Astrocyte (in vitro differentiated cells and primary cell): ENCODE results near the gene CPTP. TPM values are rescaled to one million over a fixed set of nuclear protein-coding genes. Genes with fewer than 3 reads are reported as not detected.

Source experiments
- DNase-seq: peaks from one replicate; pipeline ENCODE4 v3.0.0-alpha.2; 2010; ENCODE audit warnings: low read depth
- FAIRE-seq: peaks from 2 replicates; lab custom pipeline; 2011; peaks lifted over from hg19 to GRCh38; lab: Jason Lieb, UNC
- H2AFZ ChIP-seq: 2 replicates; pipeline ENCODE4 v1.6.0; 2012; ENCODE audit warnings: low read depth, low read length, inconsistent platforms
- H3K27ac ChIP-seq: 2 replicates; pipeline ENCODE4 v1.5.1; 2011; ENCODE audit warnings: low read depth, low read length, inconsistent platforms
- H3K27me3 ChIP-seq: 2 replicates; pipeline ENCODE4 v1.6.0; 2011; ENCODE audit warnings: low read length, inconsistent platforms; ENCODE audit not compliant: insufficient read depth
- H3K36me3 ChIP-seq: 2 replicates; pipeline ENCODE4 v1.5.1; 2011; ENCODE audit warnings: low read length, inconsistent platforms; ENCODE audit not compliant: insufficient read depth
- H3K4me1 ChIP-seq: 2 replicates; pipeline ENCODE4 v1.5.1; 2011; ENCODE audit warnings: low read length, inconsistent platforms; ENCODE audit not compliant: insufficient read depth
- H3K4me2 ChIP-seq: 2 replicates; pipeline ENCODE4 v1.6.0; 2012; ENCODE audit warnings: low read length, inconsistent platforms
- H3K4me3 ChIP-seq: 2 replicates; pipeline ENCODE4 v1.5.1; 2011; ENCODE audit warnings: low read depth, mild to moderate bottlenecking, low read length, inconsistent platforms; ENCODE audit not compliant: insufficient read depth
- H3K79me2 ChIP-seq: 2 replicates; pipeline ENCODE4 v1.6.0; 2012; ENCODE audit warnings: mild to moderate bottlenecking, low read length, inconsistent platforms; ENCODE audit not compliant: insufficient read depth
- H3K9ac ChIP-seq: 2 replicates; pipeline ENCODE4 v1.6.0; 2012; ENCODE audit warnings: mild to moderate bottlenecking, low read length, inconsistent platforms
- H3K9me3 ChIP-seq: 2 replicates; pipeline ENCODE4 v1.5.1; 2012; ENCODE audit warnings: low read depth, mild to moderate bottlenecking, low read length, inconsistent platforms; ENCODE audit not compliant: insufficient read depth
- H4K20me1 ChIP-seq: 2 replicates; pipeline ENCODE4 v1.6.0; 2012; ENCODE audit warnings: low read length, inconsistent platforms; ENCODE audit not compliant: insufficient read depth
- H3K27ac Mint-ChIP-seq: one replicate; pipeline ENCODE4 v1.8.0; 2021; ENCODE audit warnings: mild to moderate bottlenecking, mixed read lengths; ENCODE audit not compliant: unreplicated experiment
- H3K27me3 Mint-ChIP-seq: one replicate; pipeline ENCODE4 v1.8.0; 2021; ENCODE audit warnings: low read depth, mixed read lengths; ENCODE audit not compliant: unreplicated experiment
- H3K36me3 Mint-ChIP-seq: one replicate; pipeline ENCODE4 v1.8.0; 2021; ENCODE audit warnings: low read depth, mixed read lengths; ENCODE audit not compliant: unreplicated experiment
- H3K4me1 Mint-ChIP-seq: one replicate; pipeline ENCODE4 v1.8.0; 2021; ENCODE audit warnings: low read depth, mixed read lengths; ENCODE audit not compliant: unreplicated experiment
- H3K4me3 Mint-ChIP-seq: one replicate; pipeline ENCODE4 v1.8.0; 2021; ENCODE audit warnings: mild to moderate bottlenecking, moderate library complexity, mixed read lengths; ENCODE audit not compliant: unreplicated experiment
- H3K9me3 Mint-ChIP-seq: one replicate; pipeline ENCODE4 v1.8.0; 2021; ENCODE audit warnings: mild to moderate bottlenecking, mixed read lengths; ENCODE audit not compliant: unreplicated experiment
- EZH2 ChIP-seq: IDR thresholded peaks from 2 replicates; pipeline ENCODE4 v1.6.1; 2012; ENCODE audit warnings: mild to moderate bottlenecking, low read length, inconsistent platforms; ENCODE audit not compliant: insufficient read depth
- total RNA-seq: library from RNA; stranded (reverse); gene quantifications from 2 replicates; pipeline ENCODE4 v1.2.1, GENCODE V29; 2021
- TF ChIP-seq, protein P1 (sequence below): IDR thresholded peaks from 2 replicates; pipeline ENCODE4 v1.5.1; 2011; ENCODE audit warnings: low read depth, mild to moderate bottlenecking, inconsistent platforms, low read length, moderate library complexity; ENCODE audit not compliant: insufficient read depth

The CPTP gene
- total RNA-seq, 1 donor from 2014 or later = 28.5 TPM

DNA sequence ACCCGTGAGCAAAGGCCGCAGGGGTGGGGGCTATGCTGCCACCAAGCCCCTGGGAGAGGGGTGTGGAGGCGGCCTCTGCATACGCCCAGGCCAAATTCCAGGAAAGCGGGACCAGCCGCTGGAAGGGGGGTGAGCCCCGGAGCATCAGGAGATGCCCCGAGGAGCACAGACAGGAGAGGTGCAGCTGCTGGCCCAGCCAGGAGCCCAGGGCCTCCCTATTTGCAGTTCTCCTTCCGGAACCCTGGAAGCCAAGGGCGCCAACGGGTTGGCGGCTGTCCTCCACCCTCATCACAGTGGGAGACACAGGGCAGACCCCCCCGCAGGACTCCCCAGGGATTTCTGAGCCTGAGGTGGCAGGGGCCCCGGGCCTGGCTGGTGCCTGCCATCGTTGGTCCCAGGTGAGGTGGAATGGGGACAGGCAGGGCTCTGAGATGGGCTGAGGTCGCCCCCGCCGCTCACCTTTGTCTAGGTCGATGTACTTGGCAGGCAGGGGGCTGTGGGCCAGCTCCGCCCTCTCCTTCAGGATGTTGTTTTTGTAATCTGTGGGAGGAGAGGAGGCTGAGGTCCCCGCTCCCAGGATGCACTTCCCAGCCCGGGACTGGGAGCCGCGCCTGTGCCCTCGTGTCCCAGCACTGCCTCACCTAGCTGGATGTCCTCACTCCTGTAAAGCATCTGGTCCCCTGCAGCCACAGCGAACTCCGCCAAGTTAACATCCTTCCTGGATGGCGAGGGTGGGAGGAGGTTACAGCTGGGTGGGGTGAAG, 29.0 kb downstream of the CPTP start:
- TF ChIP-seq, protein P1, sequence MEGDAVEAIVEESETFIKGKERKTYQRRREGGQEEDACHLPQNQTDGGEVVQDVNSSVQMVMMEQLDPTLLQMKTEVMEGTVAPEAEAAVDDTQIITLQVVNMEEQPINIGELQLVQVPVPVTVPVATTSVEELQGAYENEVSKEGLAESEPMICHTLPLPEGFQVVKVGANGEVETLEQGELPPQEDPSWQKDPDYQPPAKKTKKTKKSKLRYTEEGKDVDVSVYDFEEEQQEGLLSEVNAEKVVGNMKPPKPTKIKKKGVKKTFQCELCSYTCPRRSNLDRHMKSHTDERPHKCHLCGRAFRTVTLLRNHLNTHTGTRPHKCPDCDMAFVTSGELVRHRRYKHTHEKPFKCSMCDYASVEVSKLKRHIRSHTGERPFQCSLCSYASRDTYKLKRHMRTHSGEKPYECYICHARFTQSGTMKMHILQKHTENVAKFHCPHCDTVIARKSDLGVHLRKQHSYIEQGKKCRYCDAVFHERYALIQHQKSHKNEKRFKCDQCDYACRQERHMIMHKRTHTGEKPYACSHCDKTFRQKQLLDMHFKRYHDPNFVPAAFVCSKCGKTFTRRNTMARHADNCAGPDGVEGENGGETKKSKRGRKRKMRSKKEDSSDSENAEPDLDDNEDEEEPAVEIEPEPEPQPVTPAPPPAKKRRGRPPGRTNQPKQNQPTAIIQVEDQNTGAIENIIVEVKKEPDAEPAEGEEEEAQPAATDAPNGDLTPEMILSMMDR = no peak
- TF ChIP-seq EZH2 = no peak
- H3K27me3 ChIP-seq = no peaks in the 10 kb centered on the region
- peaks cover 17% of the 10 kb centered on the region for H3K4me1 ChIP-seq
- H3K4me2 ChIP-seq = peak overlapping the region; percentile 22
- H3K4me3 Mint-ChIP-seq = no peak overlapping the region
- no peak for FAIRE-seq
- H3K9me3 Mint-ChIP-seq = no peaks in the 10 kb centered on the region
- H3K9ac ChIP-seq = no peak overlapping the region
- no peak overlapping the region for H2AFZ ChIP-seq
- no peak overlapping the region for H3K27ac Mint-ChIP-seq
- H3K36me3 Mint-ChIP-seq = peaks cover 6% of the 10 kb centered on the region
- peaks cover 2% of the 10 kb centered on the region for H3K27me3 Mint-ChIP-seq
- no peak for DNase-seq
- H3K9me3 ChIP-seq = no peaks in the 10 kb centered on the region
- H3K4me1 Mint-ChIP-seq = peaks cover 10% of the 10 kb centered on the region
- H3K36me3 ChIP-seq = peaks cover 11% of the 10 kb centered on the region
- H3K79me2 ChIP-seq = peaks cover 54% of the 10 kb centered on the region
- H3K27ac ChIP-seq = no peak overlapping the region
- H3K4me3 ChIP-seq = no peak overlapping the region
- H4K20me1 ChIP-seq = peaks cover 48% of the 10 kb centered on the region

DNA sequence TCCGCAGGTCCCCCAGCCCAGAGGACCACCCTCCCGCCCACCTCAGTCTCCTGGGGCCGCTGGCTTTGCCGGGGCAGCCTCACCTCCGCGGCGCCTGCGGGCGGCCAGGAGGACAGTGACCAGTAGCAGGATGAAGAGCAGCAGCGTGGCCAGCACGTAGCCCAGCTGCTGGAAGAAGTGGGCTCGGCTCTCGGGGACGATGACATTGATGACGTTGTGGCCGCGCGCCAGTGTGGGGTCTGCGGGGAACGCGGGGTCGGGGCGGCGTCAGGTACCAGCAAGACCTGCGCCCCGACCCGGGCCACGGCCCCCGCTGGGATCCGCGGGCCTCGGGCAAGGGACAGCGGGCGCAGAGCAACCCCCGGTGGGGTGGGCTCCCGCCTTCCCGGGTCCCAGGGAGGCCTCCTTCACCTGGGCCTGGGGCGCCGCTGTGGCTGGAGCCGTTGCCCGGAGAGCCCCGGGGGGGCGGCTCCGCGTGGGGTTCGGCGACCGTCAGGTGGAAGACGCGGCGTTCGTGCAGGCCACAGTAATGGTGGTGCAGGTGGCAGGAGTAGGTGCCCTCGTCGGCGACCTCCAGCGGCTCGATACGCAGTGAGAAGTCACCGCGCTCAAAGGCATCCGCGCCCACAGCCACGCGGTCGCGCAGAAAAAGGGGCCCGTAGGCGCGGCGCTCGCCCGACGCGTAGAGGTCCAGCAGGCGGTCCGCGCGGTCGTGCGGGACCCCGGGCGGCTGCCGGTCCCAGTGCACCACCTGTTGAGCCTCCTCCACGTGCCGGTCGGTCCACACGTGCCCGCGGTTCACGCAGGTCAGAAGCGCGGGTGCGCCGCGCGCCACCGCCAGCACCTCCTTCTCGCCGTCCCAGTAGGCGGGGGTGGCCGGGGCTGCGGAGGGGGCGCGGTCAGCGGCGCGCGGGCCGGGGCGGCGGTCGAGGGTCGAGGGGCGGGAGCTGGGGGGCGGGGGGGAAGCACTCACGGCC, 30.0 kb downstream of the CPTP start:
- Histone ChIP-seq H3K9me3 (no peaks in the 10 kb centered on the region), H3K36me3 (peaks cover 11% of the 10 kb centered on the region), H4K20me1 (peaks cover 48% of the 10 kb centered on the region), H2AFZ (no peak overlapping the region), H3K4me1 (peaks cover 27% of the 10 kb centered on the region), H3K27me3 (no peaks in the 10 kb centered on the region), H3K79me2 (peaks cover 51% of the 10 kb centered on the region), H3K27ac (no peak overlapping the region), H3K4me2 (peak overlapping the region; percentile 22), H3K9ac (no peak overlapping the region), H3K4me3 (no peak overlapping the region)
- Mint-ChIP-seq H3K4me1 (peaks cover 17% of the 10 kb centered on the region), H3K9me3 (no peaks in the 10 kb centered on the region), H3K27me3 (peaks cover 2% of the 10 kb centered on the region), H3K4me3 (peak overlapping the region; percentile 79), H3K27ac (no peak overlapping the region), H3K36me3 (peaks cover 6% of the 10 kb centered on the region)
- FAIRE-seq = no peak
- TF ChIP-seq, protein P1 = no peak
- TF ChIP-seq EZH2 = no peak
- DNase-seq = no peak
